Cardiac septum (tissue), 1 donor: ENCODE data around the gene GOLM1. TPM values are rescaled to one million over a fixed set of nuclear protein-coding genes. Genes with fewer than 3 reads are reported as not detected.
"Not testable (repeated sequence)": the region's sequence is repeated elsewhere in the genome, so short reads cannot be mapped to it uniquely, and the experiment has no call there.

Experiments
- DNase-seq: peaks from one replicate; pipeline ENCODE4 v3.0.0-alpha.2; 2020; ENCODE audit warnings: low spot score
- intact Hi-C: fragments of 100-400 bp; cut with DNase I; formaldehyde crosslinking; loops from one replicate; pipeline ENCODE4 v1.14.0; 2022
- long read RNA-seq: library from polyadenylated mRNA; unstranded; transcript quantifications from one replicate; pipeline ENCODE4 v2.0.0, GENCODE V29; 2021
- total RNA-seq: library from RNA; stranded (reverse); fragmentation: NEBNext Ultra II Directional; extraction: Animal tissue kit (Norgen Biotek cat#: 25700); gene quantifications from one replicate; pipeline ENCODE4 v1.2.1, GENCODE V29; 2021
- donor health status: DM: no; HTN: no; CAD: no.

Gene GOLM1, protein sequence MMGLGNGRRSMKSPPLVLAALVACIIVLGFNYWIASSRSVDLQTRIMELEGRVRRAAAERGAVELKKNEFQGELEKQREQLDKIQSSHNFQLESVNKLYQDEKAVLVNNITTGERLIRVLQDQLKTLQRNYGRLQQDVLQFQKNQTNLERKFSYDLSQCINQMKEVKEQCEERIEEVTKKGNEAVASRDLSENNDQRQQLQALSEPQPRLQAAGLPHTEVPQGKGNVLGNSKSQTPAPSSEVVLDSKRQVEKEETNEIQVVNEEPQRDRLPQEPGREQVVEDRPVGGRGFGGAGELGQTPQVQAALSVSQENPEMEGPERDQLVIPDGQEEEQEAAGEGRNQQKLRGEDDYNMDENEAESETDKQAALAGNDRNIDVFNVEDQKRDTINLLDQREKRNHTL
- total RNA-seq: 6.2 TPM
- long read RNA-seq, transcript GOLM1-203 (10 exons, 3,046 nt): major isoform, 11 of 15 reads
- long read RNA-seq, partial matches to known transcripts: 1 of 15 reads
- long read RNA-seq, other reads (novel, unspliced or antisense): 2 of 15 reads

DNA sequence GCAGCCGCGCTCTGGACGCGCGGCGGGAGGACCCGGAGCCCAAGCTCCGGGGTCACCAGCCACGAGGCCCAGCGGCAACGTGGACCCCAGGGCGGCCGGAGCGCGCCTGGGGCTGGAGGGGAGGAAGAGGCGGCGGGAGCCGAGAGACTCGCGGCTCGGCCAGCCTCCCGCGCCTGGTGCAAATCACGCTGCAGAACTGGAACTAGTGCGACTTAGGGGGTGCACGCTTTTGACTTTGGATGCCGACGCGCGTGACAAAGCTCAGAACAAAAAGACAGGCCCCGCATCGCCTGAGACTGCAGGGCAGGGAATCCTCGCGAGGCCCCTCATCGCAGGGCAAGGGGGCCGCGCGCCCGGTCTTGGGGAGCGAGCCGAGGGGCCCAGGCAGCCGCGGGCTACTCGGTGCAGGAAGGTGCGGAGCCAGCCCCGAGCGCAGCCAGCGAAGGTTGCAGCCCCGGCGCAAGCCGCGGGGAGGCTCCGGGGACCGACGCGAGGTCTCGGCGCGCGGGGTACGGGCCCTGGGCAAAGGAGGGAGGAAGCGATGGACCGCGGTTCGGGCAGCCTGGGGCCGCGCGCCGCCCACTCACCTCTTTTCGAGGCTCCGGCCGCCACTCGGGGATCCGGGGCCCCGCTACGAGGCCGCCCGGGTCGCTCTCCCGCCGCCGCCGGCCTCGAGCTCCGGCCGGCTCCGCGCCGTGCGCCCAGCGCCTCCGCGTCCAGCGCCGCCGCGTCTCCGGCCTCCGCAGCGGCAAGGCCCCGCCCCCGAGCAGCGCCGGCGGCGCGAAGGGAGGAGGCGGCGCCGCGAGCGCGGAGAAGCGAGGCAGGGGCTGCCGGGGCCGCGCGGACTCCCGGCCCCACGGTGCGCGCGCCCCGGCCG is at the start of gene GOLM1:
GOLM1 (minus strand) TSS at position 735 of the 877 bp plus-strand sequence. CDS start 20,238 bp downstream, outside the sequence.
- intact Hi-C loops: no loop called here
- no peak for DNase-seq

DNA sequence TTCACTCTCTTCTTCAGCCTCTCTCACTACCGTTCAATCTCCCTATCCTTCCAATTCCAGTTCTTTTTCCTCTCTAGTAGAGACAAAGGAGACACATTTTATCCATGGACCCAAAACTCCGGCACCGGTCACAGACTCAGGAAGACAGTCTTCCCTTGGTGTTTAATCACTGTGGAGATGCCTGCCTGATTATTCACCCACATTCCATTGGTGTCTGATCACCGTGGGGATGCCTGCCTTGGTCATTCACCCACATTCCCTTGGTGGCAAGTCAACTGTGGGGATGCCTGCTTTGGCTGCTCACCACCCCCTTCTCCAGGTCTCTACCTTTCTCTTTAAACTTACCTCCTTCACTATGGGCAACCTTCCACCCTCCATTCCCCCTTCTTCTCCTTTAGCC is 47.3 kb upstream of the GOLM1 start:
- DNase-seq: not testable (repeated sequence)

DNA sequence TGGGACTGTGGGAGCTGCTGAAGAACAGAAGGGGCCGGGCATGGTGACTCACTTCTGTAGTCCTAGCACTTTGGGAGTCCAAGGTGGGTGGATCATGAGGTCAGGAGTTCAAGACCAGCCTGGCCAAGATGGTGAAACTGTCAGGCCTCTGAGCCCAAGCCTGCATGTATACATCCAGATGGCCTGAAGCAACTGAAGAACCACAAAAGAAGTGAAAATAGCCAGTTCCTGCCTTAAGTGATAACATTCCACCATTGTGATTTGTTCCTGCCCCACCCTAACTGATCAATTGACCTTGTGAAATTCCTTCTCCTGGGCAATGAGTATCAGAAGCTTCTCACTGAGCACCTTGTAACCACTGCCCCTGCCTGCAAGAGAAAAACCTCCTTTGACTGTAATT is 46.6 kb upstream of the GOLM1 start:
- intact Hi-C loops, DNase-seq: not testable (repeated sequence)

More for the DNA sequence above, 47.3 kb upstream of the GOLM1 start:
- intact Hi-C loops: not testable (repeated sequence)

DNA sequence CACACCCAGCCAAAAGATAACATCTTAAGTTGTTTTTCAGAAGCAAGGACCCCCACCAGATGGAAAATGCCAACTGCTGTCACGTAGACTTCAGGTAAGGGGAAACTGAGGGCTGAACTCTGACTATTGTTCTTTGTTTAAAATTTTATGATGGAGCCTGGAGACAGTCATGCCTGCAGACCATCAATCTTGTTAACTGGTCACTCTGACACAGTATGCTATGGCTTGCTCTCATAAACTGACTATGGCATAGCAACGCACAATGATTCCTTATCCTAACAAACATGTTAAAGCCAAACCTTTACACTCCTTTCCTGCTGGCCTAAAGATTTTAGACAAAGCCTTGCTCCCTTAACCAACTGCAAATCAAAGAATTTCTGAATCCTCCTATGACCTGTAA is 43.6 kb upstream of the GOLM1 start:
- intact Hi-C loops: no loop called here
- no peak for DNase-seq

DNA sequence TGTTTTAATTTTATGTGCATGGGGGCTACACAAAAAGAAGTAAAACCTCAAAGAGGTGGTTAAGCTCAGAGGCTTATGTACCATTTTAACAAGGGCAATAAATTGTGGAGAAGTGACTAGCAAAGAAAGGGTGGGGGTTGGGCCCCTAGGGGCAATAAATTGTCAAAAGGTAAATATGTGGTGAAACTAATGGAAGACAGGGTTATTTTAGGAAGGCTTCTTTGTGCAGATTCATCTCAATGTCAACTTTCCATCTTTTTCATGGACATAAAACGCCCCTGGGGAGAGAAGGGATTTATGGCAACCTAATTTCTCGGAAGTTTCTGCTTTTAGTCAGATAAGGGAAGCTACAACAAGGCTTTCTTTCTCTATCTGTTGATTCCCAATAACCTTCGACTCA is 42.5 kb upstream of the GOLM1 start:
- intact Hi-C loops: no loop called here
- no peak for DNase-seq

DNA sequence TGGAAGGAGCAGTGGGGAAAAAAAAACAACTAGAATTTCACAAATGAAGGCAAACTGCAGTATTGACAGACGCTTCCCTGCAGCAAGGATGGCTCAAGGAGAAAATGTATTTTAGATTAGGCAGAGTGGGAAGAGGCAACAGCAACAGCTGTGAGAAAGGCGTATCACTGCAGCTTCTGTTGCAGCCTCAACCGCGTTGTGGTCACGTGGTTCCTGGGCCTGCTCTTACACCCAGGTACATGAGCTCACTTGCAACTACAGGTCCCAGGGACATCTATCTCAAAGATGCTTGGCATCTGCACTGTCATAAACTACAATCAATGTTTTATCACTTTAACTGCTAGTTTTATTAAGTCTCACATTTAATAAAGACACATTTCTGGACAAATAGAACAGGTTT is 36.0 kb upstream of the GOLM1 start:
- no peak for DNase-seq
- intact Hi-C loops: no loop called here

DNA sequence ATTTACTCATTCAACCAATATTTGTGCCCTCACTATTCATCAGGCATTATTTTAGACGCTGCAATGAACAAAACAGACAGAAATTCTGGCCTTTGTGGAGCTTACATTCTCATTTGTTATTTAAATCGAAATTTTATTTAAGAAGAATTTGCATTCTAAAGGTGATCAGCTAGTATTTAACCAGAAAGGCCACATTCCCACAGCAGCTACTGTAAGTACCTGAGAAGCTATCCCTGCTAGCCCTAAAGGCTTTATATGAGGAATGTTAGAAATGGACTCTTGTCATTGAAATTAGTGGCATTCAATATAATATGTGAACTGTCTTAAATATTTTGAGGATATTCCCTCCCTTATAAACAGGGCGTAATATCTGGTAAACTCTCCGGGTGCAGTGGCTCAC is 35.0 kb upstream of the GOLM1 start:
- intact Hi-C loops: no loop called here
- no peak for DNase-seq

DNA sequence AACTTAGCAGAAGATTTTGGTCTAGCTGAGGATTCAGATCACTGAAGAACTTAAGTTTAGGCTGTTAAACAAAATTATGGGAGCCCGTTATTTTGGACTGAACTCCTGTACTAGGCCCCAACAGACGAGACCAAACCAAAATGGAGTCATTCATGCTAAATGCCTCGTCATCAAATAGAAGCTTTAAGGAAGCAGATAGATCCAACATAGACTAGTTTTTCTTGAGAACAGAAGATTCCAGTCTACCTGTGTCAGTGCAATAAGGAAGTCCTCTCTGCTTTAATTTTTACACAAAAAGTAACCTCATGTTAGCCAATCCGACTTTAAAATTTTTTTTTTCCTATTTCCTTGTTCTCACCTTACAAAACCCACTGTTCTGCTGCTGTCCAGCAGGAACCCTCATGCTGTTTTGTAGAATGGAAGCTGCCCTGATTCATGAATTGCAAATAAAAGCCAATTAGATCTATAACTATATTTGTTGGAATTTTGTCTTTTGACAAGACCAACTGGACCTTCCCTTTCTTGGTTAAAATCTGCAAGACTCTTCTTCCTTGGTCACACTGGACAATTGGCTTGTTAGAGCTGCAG is 29.0 kb upstream of the GOLM1 start:
- intact Hi-C loops: no loop called here

DNA sequence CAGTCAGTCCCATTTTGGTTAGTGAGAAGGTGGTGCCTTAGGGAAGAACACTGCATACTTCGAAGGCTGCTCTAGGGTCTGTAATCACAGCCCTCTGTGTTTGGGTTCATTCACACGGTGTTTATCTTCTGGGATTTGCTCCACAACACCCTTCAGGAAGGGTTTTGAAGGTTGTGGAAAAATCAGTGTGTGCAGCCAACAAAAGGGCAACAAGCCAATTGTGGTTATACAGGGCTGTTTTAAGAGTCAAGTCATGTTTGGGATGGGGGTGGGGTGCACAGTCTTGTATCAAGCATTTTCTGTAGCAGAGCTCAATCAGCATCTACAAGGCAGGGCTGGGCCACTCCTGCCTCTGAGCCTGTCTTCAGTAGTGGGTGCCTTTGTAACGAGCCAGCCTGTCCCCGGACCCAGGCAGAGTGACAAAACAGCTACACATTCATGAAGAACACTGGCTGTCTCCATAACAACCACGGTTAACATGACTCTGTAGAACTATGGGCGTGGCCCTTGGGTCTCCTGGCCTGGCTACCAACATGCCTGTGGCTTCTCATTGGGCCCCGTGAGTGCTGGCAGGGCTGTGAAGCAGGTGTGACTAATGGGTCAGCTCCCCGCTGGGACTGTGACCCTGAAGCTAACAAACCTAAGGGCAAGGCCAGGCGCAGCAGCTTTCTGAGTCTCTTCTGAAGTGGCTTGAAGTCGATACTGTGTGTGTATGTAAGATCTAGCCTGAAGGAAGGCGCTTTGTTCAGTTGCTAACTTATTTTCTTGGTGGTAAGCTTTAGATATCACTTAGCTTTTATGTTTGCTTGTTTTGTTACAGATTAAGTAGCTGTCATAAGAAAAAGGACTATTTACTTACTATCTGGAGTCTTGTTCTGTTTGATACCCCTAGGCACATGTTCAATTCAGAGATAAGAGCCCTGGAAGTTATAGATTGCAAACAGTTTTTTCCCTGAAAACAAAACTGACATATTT is 27.9 kb upstream of the GOLM1 start:
- intact Hi-C loops: no loop called here
- DNase-seq: no peak

More for the DNA sequence above, 29.0 kb upstream of the GOLM1 start:
- DNase-seq: no peak

DNA sequence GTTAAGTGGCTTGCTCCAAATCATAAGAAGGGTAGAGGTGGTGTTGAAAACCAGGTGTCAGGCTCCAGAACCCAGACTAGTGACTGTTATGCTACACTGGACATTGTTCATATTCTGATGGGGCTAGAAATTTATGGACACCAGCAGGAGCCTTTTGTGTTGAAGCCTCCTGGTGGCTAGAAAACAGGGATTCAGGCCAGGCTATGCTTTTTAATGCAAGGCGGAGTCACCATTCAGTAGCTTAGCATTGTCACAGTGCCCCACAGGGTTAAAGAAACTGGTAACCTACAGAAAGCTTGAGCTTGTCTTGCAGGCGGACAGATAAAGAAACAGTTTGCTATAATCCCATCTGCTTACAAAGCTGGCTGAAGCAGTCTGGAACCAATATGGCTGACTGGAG is 23.0 kb upstream of the GOLM1 start:
- intact Hi-C loops: no loop called here
- DNase-seq: no peak

DNA sequence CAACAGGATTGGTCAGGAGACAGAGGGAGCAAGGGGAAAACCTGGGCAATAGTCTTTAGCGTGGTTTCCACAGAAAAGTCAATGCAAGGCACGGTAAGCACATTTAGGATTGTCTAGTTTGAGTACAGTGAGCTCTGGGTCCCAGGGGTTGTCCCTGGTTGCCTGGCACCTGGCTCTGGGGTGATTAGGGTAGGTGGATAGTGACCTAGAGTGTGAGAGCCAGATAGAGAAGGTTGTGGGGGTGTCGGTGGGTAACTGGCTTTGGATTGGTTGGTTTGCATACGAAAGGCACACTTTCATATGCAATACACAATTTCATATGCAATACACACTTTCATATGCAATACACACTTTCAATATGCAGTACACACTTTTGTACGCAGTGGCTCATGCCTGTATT is 20.1 kb upstream of the GOLM1 start:
- intact Hi-C loops: no loop called here
- DNase-seq: no peak

DNA sequence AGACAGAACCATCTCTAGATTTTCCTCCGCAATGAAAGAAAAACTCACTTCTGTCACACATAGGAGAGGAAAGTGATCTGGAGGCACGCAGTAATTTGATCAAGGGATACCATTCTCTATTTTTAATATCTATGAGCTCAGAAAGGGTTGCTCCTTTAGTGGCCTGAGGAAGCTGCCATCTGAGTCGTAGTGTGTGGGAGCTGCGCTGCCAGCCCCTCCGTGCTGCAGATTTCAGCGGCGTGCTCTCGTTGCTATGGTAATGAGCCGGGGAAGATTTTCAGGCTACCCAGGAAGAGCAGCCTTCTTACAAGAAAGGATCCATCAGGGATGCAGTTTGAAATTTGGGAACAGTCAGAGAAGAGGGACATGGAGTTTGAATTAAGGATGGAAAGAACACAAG is 17.1 kb upstream of the GOLM1 start:
- intact Hi-C loops: no loop called here
- no peak for DNase-seq

DNA sequence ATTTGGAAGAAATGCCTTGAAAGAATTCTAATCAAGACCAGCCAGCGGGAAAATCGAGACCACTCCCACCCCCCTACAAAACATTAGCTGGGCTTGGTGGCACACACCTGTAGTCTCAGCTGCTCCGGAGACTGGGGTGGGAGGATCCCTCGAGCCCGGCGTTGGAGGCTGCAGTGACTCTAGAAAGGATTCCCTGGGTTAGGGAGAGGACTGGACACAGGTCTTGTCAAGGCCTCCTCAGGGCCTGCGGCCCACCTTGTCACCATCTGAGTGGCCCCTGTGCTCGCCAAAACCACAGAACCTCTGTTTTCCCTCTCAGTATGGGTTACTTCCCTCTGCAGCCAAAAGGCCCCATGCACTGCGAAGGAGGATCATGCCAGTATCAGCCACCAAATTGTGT is 16.5 kb upstream of the GOLM1 start:
- DNase-seq: no peak
- intact Hi-C loops: no loop called here

DNA sequence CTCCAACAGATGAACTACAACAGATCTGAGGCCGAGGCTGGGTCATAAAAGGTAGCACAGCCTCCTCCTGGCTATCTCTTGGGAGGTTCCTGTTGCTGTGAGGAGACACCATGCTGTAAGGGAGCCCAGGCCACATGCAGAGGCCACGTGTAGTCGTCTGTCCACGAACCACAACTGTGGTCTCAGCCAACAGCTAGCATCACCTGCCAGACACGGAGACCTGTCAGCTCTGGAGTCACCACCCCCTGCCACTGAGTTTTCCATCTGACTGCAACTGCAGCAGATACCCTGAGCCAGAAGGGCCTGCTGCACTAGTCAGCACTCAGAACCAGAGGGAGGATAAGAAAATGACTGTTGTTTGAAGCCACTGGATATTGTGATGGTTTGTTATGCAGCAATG is 12.7 kb upstream of the GOLM1 start:
- intact Hi-C loops: no loop called here
- DNase-seq: no peak

DNA sequence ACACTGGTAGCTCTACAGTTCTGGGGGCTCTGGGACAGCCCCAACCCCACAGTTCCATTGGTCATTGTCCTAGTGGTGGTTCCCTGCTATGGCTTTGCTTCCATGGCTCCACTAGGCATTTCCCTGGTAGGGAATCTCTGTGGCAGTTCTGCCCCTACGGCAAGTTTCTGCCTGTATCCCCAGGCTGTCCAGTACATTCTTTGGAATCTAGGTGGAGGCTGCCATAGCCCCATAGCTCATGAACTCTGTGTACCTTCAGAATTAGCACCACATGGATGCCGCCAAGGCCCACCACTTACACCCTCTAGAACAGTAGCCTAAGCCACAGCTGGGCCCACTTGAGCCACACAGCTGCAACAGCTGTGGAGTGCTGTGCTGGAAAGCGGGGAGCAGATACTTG is 3.3 kb upstream of the GOLM1 start:
- no peak for DNase-seq
- intact Hi-C loops: no loop called here

DNA sequence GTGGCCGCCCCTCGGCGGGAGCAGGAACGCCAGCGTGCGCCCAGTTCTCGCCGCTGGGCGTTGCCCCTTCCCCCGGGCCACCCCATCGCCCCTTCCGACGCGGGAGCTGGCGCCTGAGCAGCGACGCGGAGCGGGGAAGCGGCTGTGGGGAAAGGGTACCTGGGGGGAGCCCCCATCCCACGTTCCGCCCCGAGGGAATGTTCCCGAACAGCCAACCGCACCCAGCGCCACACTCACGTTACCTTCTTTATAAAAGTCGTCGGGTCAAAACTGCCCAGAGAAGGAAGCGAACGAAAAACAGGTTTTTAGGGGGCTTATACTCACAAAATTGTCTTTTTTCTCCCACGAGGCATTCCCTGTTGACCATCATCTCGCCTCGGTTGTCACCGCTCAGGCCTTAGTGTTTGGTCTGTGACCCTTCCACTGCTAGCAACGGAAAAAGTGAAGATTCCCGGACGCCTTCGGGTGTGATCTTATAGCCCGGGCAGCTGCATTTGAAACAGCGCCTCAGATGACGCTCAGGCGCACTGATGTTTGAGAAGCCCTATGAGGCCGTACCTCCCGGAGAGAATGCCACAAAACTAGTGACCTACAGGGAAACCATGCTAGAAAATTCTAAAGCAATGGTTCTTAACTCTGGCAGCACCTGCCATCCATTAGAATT is 475 bp upstream of the GOLM1 start:
- no peak for DNase-seq
- intact Hi-C loops: no loop called here

DNA sequence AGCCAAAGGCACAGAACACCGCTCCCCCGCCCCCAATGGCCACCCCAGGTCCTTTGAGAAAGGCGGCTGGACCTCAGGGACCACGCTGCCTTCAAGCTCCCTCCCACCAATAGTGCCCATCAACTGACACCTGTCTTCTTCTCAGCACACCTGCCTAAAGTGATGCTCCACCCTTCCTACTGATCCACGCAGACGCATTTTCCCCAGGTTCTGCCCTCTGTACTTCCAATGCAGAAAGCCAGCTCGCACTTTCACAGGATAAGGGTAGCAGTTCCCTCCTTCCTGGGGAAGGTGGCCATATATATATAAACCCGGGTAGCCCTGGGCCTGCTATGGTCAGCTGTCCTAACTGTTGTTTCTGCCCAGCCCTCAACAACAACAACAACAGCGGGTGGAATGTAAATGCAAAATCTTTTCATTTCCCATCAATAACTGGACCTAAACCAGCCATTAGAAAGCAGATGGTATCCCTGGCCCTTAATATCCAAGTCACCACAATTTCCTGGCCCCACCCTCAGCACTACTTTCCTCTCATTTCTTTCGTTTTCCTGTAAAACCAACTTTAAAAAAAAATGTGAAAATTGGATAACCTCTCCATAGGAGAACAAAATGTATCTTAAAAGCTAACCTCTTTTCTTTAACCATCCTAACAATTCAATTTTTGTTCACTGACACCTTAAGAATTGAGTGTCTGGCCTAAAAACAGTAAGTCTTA is 1.7 kb downstream of the GOLM1 start:
- intact Hi-C loops: no loop called here
- DNase-seq: no peak

DNA sequence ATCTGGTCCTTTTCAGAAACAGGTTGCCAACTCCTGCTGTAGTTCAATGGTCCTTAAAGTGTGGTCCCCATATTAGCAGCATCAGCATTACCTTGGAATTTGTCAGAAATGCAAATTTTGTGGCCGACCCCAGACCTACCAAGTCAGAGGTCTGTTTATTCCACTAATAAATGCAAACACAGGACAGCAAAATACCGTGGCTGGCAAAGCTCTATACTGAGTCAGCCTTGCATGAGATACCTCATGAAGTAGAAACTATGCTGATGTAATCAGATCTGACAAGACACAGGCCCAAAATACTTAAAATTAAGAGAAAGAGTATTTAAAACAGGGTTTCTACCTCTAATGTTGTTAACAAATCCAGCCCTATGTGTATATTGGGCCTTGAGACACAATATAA is 3.0 kb downstream of the GOLM1 start:
- no peak for DNase-seq
- intact Hi-C loops: no loop called here
